AG09319 (cell line): ENCODE data around the gene CAMTA1.

Source experiments
- DNase-seq: peaks from one replicate; pipeline ENCODE4 v3.0.0-alpha.2; 2010; ENCODE audit warnings: low read depth; ENCODE audit errors: extremely low read depth
- CTCF ChIP-seq: IDR thresholded peaks from 2 replicates; pipeline ENCODE4 v1.5.1; 2011; ENCODE audit warnings: low read depth, mild to moderate bottlenecking, inconsistent platforms, low read length, moderate library complexity

CAMTA1 gene

DNA sequence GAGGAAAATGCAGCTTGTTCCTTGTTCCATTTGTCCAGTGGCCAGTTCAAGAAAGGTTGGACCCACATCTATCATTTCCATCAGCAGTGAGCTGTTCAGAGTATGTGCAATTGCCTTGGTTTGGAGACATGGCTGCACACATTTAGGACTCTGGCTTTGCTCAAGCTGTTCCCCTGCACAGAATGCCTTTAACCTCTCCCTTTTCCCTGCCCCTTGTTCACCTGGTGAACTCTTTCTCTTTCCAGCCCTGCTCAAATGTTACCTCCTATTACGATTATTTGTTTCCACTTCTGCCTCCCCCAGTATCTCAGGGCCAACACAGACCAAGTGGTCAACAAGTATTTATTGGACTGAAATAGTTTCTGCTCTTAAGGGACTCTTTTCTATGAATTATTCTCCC lies 385.9 kb downstream of the CAMTA1 start:
- no peak for DNase-seq
- TF ChIP-seq CTCF, result no peak

- DNase-seq, result no peak
- no peak for TF ChIP-seq CTCF
Measured at GRCh38 chr1:7171574-7171973, 386.3 kb downstream of the CAMTA1 start.

DNA sequence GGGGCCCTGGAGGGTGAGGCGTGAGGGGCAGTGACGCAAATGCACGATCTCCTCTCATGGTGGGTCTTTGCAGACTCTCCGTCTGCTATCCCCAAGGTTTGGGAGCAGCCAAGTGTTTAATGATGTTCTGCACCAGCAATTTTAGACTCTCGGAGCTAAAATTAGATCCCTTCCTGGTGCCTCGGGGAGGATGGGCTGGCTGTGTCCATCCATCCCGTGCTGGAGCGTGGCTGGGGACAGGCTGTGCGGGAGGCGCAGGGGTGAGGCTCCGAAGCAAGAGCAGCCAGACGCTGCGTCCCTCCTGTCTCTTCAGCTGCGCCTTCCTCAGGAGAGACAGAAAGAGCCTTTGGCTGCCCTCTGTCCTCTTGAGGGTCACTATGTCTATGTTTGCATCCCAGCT lies 387.6 kb downstream of the CAMTA1 start:
- DNase-seq, result no peak
- TF ChIP-seq CTCF, result no peak

DNA sequence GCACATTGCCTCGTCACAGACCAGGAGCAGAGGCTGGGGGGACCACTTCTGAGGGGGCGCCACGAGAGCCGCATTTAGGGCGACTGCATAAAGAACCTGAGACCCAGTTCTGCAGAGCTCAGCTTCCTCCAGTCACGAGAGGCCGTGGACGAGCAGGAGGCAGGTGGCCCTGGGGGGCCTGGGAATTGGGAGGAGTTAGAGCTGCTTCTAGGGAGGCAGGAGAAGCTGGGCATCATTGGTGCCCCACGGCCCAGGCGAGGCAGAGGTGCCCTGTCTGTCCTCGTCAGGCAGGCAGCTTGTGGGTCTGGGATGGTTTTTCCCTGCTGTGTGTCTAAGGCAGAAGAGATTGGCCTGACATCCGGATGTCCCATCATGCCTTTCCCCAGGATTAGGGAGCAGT lies 389.3 kb downstream of the CAMTA1 start:
- no peak for DNase-seq
- no peak for TF ChIP-seq CTCF

DNA sequence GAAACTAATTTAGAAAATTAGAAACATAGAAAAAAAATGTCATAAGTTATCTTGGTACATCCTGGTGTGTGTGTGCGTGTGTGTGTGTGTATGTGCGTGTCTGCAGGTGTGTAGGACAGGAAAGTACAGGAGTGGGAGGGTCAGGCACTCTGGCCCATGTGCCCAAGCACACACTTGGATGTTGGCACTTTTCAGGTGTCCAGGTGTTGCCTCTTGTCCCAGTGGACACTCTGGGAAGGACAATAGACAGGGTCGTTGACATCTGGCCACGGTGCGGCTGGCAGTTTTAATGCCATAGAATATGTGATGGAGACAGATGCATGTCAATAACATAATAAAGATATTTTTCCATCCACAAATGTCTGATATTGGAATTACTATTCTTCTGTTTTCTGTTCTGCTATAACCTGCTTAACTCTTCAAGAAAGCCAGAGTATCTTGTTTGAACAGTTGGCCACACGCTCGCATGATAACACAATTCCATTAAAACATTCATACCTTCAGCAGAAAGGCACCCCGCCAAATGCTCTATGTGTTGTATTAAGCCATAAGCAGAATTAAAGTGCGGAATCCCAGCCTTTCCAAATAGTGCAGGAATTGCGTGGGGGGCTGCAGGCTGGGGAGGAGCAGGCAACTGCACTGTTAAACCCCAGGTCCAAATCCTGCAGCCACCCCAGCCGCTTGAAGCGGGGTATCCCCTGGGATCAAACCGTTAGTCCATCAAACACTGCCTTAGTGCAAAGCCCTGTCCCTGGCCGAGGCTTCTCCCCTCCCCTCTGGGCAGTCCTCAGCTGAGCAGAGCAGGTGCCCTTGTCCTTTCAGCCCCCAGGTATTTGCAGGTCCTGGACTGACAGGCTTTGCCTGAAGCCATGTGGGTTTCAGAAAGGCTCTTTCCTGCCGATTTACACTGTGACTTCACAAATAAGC lies 390.0 kb downstream of the CAMTA1 start:
- DNase-seq, result no peak
- no peak for TF ChIP-seq CTCF

- TF ChIP-seq CTCF, result no peak
- DNase-seq, result no peak
Measured at GRCh38 chr1:7177021-7177420, 391.8 kb downstream of the CAMTA1 start.

GRCh38 chr1:7177438-7178146 lies 392.3 kb downstream of the CAMTA1 start:
- TF ChIP-seq CTCF, result no peak
- DNase-seq, result no peak
